Thymus (tissue), 11 donors: ENCODE data around the gene SEBOX. TPM values are rescaled to one million over a fixed set of nuclear protein-coding genes. Genes with fewer than 3 reads are reported as not detected.

Experiments
- DNase-seq, 9 donors: peaks; one replicate each; pipeline ENCODE4 v3.0.0-alpha.2; 2013; ENCODE audit warnings: low spot score in 9 of 9, low read depth in 6 of 9, missing footprints in 1 of 9
- H3K27ac ChIP-seq, 2 donors: one replicate each; pipeline ENCODE4 v1.5.1; 2013; ENCODE audit warnings: control low read depth in 1 of 2, low read depth in 1 of 2, low read length in 1 of 2, mild to moderate bottlenecking in 1 of 2, moderate library complexity in 1 of 2
- H3K27me3 ChIP-seq, 2 donors: one replicate each; pipeline ENCODE4 v1.5.1; 2013; ENCODE audit warnings: low read length in 1 of 2; ENCODE audit not compliant: control insufficient read depth in 2 of 2, insufficient read depth in 1 of 2
- H3K36me3 ChIP-seq, 2 donors: one replicate each; pipeline ENCODE4 v1.5.1; 2013; ENCODE audit warnings: low read length in 1 of 2, mild to moderate bottlenecking in 1 of 2, moderate library complexity in 1 of 2; ENCODE audit not compliant: control insufficient read depth in 2 of 2, insufficient read depth in 2 of 2
- H3K4me1 ChIP-seq, 2 donors: one replicate each; pipeline ENCODE4 v1.5.1; 2013; ENCODE audit warnings: low read length in 2 of 2; ENCODE audit not compliant: control insufficient read depth in 2 of 2, insufficient read depth in 2 of 2
- H3K4me3 ChIP-seq, 2 donors: one replicate each; pipeline ENCODE4 v1.5.1; 2013; ENCODE audit warnings: low read length in 2 of 2, control low read depth in 1 of 2, mild to moderate bottlenecking in 1 of 2
- H3K9me3 ChIP-seq, 2 donors: one replicate each; pipeline ENCODE4 v1.5.1; 2013; ENCODE audit warnings: low read length in 1 of 2, mild to moderate bottlenecking in 1 of 2; ENCODE audit not compliant: control insufficient read depth in 2 of 2, insufficient read depth in 1 of 2
- WGBS: extraction: QIAGEN DNeasy Blood & Tissue Kit; methylation state at CpG from one replicate; pipeline ENCODE4 v1.1.7; 2013; 5-methylcytosine and 5-hydroxymethylcytosine counted together
- polyA plus RNA-seq: library from polyadenylated mRNA; stranded (reverse); fragments of 200-250 nt; gene quantifications from one replicate; pipeline ENCODE4 v1.2.3, GENCODE V29; 2013
- total RNA-seq: library from RNA; stranded (reverse); fragments of 120-200 nt; gene quantifications from one replicate; pipeline ENCODE4 v1.2.4, GENCODE V29; 2013
- donor health status: healthy.

SEBOX gene
- total and polyA plus RNA-seq, 2 donors, result not detected

GRCh38 chr17:28371245-28372202 lies 6.5 kb upstream of the SEBOX start, which contains the start of gene SARM1:
Gene SARM1 (plus strand): TSS chr17:28371694. CDS start chr17:28372033, 339 bp downstream.
- DNase-seq, result peak in 7 of 9 donors; percentile 9 to 59 (median 43)
- peaks cover 8 to 50% of the 10 kb centered on the region in 2 donors for H3K27me3 ChIP-seq
- H3K36me3 ChIP-seq, result no peaks in the 10 kb centered on the region
- peaks cover 0 to 1% of the 10 kb centered on the region in 2 donors for H3K9me3 ChIP-seq
- WGBS, result under 1% methylated on average over 80 of the region's 80 CpGs
- H3K4me1 ChIP-seq, result peaks cover 10 to 14% of the 10 kb centered on the region in 2 donors
- H3K27ac ChIP-seq, result peak within 1 kb of the TSS in 1 of 2 donors; percentile 36
- H3K4me3 ChIP-seq, result peak within 1 kb of the TSS; percentile 44 to 68

- Histone ChIP-seq H3K36me3 (no peaks in the 10 kb centered on the region), H3K27me3 (peaks cover 8 to 50% of the 10 kb centered on the region in 2 donors), H3K4me1 (peaks cover 10 to 14% of the 10 kb centered on the region in 2 donors), H3K9me3 (peaks cover 0 to 1% of the 10 kb centered on the region in 2 donors), H3K27ac (no peak overlapping the region), H3K4me3 (no peak overlapping the region)
- DNase-seq, result no peak
- 93% methylated on average over 1 of the region's 1 CpG for WGBS
These were observed 5.7 kb upstream of the SEBOX start for GRCh38 chr17:28370744-28371103.

GRCh38 chr17:28370035-28370743 lies 5.2 kb upstream of the SEBOX start, which contains the start of gene VTN:
Gene VTN (minus strand): TSS chr17:28370307. CDS start chr17:28370203, 104 bp downstream.
- Histone ChIP-seq H3K36me3 (peaks cover 0 to 1% of the 10 kb centered on the region in 2 donors), H3K27me3 (peaks cover 8 to 50% of the 10 kb centered on the region in 2 donors), H3K4me1 (peaks cover 10 to 14% of the 10 kb centered on the region in 2 donors), H3K9me3 (peaks cover 0 to 1% of the 10 kb centered on the region in 2 donors), H3K4me3 (peak within 1 kb of the TSS; percentile 44 to 68), H3K27ac (no peak within 1 kb of the TSS)
- no peak for DNase-seq
- WGBS, result 63% methylated on average over 8 of the region's 8 CpGs

- peaks cover 0 to 7% of the 10 kb centered on the region in 2 donors for H3K36me3 ChIP-seq
- peaks cover 8 to 45% of the 10 kb centered on the region in 2 donors for H3K27me3 ChIP-seq
- 92% methylated on average over 10 of the region's 10 CpGs for WGBS
- H3K4me3 ChIP-seq, result no peak overlapping the region
- H3K4me1 ChIP-seq, result peaks cover 10 to 14% of the 10 kb centered on the region in 2 donors
- peaks cover 0 to 1% of the 10 kb centered on the region in 2 donors for H3K9me3 ChIP-seq
- no peak overlapping the region for H3K27ac ChIP-seq
- no peak for DNase-seq
These were observed 4.7 kb upstream of the SEBOX start for GRCh38 chr17:28369684-28370034.

GRCh38 chr17:28368915-28369683 lies 4.1 kb upstream of the SEBOX start:
- H3K4me1 ChIP-seq, result peaks cover 10 to 14% of the 10 kb centered on the region in 2 donors
- no peak for DNase-seq
- H3K4me3 ChIP-seq, result no peak overlapping the region
- H3K27me3 ChIP-seq, result peaks cover 8 to 40% of the 10 kb centered on the region in 2 donors
- 97% methylated on average over 23 of the region's 23 CpGs for WGBS
- no peak overlapping the region for H3K27ac ChIP-seq
- peaks cover 0 to 1% of the 10 kb centered on the region in 2 donors for H3K9me3 ChIP-seq
- H3K36me3 ChIP-seq, result peaks cover 0 to 12% of the 10 kb centered on the region in 2 donors

GRCh38 chr17:28368306-28368831 lies 3.4 kb upstream of the SEBOX start:
- H3K27ac ChIP-seq, result no peak overlapping the region
- H3K27me3 ChIP-seq, result peaks cover 6 to 33% of the 10 kb centered on the region in 2 donors
- WGBS, result 94% methylated on average over 5 of the region's 5 CpGs
- H3K4me1 ChIP-seq, result peaks cover 10 to 14% of the 10 kb centered on the region in 2 donors
- no peak for DNase-seq
- no peak overlapping the region for H3K4me3 ChIP-seq
- H3K36me3 ChIP-seq, result peaks cover 5 to 19% of the 10 kb centered on the region in 2 donors
- H3K9me3 ChIP-seq, result peaks cover 0 to 1% of the 10 kb centered on the region in 2 donors

DNA sequence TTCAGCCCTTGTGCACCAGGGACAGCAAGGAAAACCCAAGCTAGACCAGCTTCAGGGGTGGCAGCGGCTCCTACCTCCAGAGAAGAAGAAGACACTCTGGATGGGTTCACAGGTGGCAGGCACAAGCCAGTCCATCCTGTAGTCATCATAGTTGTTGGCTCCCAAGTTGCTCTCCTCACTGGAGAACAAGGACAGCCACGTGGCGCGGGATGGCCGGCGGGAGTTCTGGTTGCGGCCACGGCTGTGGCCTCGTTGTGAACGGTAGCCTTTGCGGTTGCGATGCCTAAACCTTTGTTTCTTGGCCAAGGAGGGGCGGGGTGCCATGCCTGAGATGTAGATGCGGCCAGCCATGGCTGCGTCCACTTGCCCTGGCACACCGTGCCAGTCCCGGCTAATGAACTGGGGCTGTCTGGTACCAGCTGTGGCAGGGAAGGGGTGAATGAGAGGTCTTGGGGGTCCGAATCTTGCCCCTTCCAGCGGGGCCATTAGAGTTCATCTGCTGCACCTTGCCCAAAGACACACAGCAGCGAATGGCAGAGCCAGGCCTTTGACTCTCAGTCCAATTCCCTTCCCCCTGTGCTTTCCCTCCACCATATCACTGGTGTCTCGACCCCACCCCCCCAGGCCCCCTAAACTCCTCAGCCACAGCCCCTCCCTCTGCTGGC lies 2.8 kb upstream of the SEBOX start:
- Histone ChIP-seq H3K27ac (no peak overlapping the region), H3K4me1 (peaks cover 9 to 11% of the 10 kb centered on the region in 2 donors), H3K36me3 (peaks cover 11 to 24% of the 10 kb centered on the region in 2 donors), H3K27me3 (peaks cover 3 to 27% of the 10 kb centered on the region in 2 donors), H3K9me3 (peaks cover 0 to 1% of the 10 kb centered on the region in 2 donors), H3K4me3 (no peak overlapping the region)
- 97% methylated on average over 21 of the region's 21 CpGs for WGBS
- DNase-seq, result no peak

DNA sequence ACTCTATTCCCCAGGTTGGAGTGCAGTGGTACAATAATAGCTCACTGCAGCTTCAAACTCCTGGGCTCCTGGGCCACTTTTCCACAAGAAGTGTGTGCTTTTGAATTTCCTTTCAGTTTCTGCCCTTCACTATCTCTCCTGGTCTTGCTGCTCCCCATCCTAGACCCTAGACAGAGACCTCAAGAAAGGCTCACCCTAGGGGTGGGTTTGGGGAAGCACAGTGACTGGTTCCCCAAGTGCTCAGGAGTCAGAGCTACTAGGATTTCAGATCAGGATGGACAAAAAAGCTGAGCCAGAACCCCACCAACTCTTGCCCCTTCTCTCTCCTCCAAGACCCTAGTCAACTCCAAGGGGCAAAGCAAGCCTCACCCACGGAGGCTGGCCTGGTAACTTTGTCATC lies 1.6 kb upstream of the SEBOX start:
- Histone ChIP-seq H3K27me3 (peaks cover 0 to 16% of the 10 kb centered on the region in 2 donors), H3K9me3 (no peaks in the 10 kb centered on the region), H3K4me3 (no peak overlapping the region), H3K27ac (no peak overlapping the region), H3K4me1 (peaks cover under 1% of the 10 kb centered on the region in 2 donors), H3K36me3 (peaks cover 19 to 28% of the 10 kb centered on the region in 2 donors)
- DNase-seq, result no peak
- WGBS, result 95% methylated on average over 1 of the region's 1 CpG
